Prostate gland (tissue), 2 donors: ENCODE results near the gene AKAP12. TPM values are rescaled to one million over a fixed set of nuclear protein-coding genes. Genes with fewer than 3 reads are reported as not detected.

Experiments used
- DNase-seq: peaks from one replicate; pipeline ENCODE4 v3.0.0-alpha.2; 2019; ENCODE audit warnings: low spot score
- H3K27ac ChIP-seq, 2 donors: fragments of 200-600 bp; sonication (generic); 2 replicates each; pipeline ENCODE4 v1.5.1; 2017 to 2019
- H3K27me3 ChIP-seq: fragments of 200-600 bp; sonication (generic); replicated peaks from 2 replicates; pipeline ENCODE4 v1.5.1; 2019; ENCODE audit not compliant: insufficient read depth
- H3K36me3 ChIP-seq, 2 donors: fragments of 200-600 bp; sonication (generic); 1 replicate in 1 of 2; 2 replicates in 1 of 2; pipeline versions ENCODE4 v1.5.1 to v1.8.1; 2017 to 2019
- H3K4me1 ChIP-seq: fragments of 200-600 bp; sonication (generic); replicated peaks from 2 replicates; pipeline ENCODE4 v1.5.1; 2019
- H3K4me3 ChIP-seq, 2 donors: fragments of 200-600 bp; sonication (generic); 2 replicates each; pipeline ENCODE4 v1.5.1; 2017 to 2019
- H3K9me3 ChIP-seq: fragments of 200-600 bp; sonication (generic); 2 replicates; pipeline ENCODE4 v1.5.1; 2017
- POLR2A ChIP-seq: fragments of 450-650 bp; IDR thresholded peaks from one replicate; pipeline ENCODE4 v1.6.1; 2016; ENCODE audit warnings: antibody characterized with exemption, mild to moderate bottlenecking
- POLR2AphosphoS5 ChIP-seq: sonication (generic); formaldehyde crosslinking; IDR thresholded peaks from one replicate; pipeline ENCODE4 v1.6.1; 2017; ENCODE audit warnings: antibody characterized with exemption
- WGBS: methylation state at CpG from one replicate; pipeline ENCODE4 v1.1.5; 2018; 5-methylcytosine and 5-hydroxymethylcytosine counted together
- intact Hi-C: fragments of 100-400 bp; cut with DNase I; formaldehyde crosslinking; loops from one replicate; pipeline ENCODE4 v1.14.2; 2022
- total RNA-seq, 2 donors: library from RNA; depleted of rRNA; stranded (reverse); fragments of >200 nt; gene quantifications; one replicate each; pipeline ENCODE4 v1.1.0, GENCODE V29; 2016
- TF ChIP-seq, protein P1 (sequence below), 4 experiments: fragments of 200-600 bp in 2 of 4; fragments of 450-650 bp in 2 of 4; sonication (generic) in 2 of 4; IDR thresholded peaks; 1 replicate in 3 of 4; 2 replicates in 1 of 4; pipeline ENCODE4 v1.5.1; 2016 to 2019; ENCODE audit warnings: antibody characterized with exemption in 4 of 4, mild to moderate bottlenecking in 2 of 4, moderate library complexity in 2 of 4

Gene AKAP12
- total RNA-seq, 2 donors from 2014 or later: 29.4 to 159 TPM

GRCh38 chr6:151275566-151275965 is 35.8 kb downstream of the AKAP12 start:
- Histone ChIP-seq H3K9me3 (no peaks in the 10 kb centered on the region), H3K36me3 (no peaks in the 10 kb centered on the region), H3K4me3 (no peak overlapping the region), H3K27me3 (no peaks in the 10 kb centered on the region), H3K27ac (no peak overlapping the region), H3K4me1 (no peaks in the 10 kb centered on the region)
- 80% methylated on average over 4 of the region's 4 CpGs for WGBS
- TF ChIP-seq, protein P1, sequence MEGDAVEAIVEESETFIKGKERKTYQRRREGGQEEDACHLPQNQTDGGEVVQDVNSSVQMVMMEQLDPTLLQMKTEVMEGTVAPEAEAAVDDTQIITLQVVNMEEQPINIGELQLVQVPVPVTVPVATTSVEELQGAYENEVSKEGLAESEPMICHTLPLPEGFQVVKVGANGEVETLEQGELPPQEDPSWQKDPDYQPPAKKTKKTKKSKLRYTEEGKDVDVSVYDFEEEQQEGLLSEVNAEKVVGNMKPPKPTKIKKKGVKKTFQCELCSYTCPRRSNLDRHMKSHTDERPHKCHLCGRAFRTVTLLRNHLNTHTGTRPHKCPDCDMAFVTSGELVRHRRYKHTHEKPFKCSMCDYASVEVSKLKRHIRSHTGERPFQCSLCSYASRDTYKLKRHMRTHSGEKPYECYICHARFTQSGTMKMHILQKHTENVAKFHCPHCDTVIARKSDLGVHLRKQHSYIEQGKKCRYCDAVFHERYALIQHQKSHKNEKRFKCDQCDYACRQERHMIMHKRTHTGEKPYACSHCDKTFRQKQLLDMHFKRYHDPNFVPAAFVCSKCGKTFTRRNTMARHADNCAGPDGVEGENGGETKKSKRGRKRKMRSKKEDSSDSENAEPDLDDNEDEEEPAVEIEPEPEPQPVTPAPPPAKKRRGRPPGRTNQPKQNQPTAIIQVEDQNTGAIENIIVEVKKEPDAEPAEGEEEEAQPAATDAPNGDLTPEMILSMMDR (IDR thresholded peaks at IDR 0.05): no peak
- no peak for TF ChIP-seq POLR2A
- TF ChIP-seq POLR2AphosphoS5: no peak
- intact Hi-C loops: no loop called here
- DNase-seq: no peak

- Histone ChIP-seq H3K27me3 (no peaks in the 10 kb centered on the region), H3K36me3 (no peaks in the 10 kb centered on the region), H3K27ac (no peak overlapping the region), H3K9me3 (no peaks in the 10 kb centered on the region), H3K4me3 (no peak overlapping the region), H3K4me1 (no peaks in the 10 kb centered on the region)
- no peak for DNase-seq
- intact Hi-C loops: no loop called here
- no peak for TF ChIP-seq POLR2A
- TF ChIP-seq POLR2AphosphoS5: no peak
- TF ChIP-seq, protein P1 (IDR thresholded peaks at IDR 0.05): no peak
- WGBS: 48% methylated on average over 4 of the region's 4 CpGs
Observed at GRCh38 chr6:151276112-151276740, 36.5 kb downstream of the AKAP12 start.

DNA sequence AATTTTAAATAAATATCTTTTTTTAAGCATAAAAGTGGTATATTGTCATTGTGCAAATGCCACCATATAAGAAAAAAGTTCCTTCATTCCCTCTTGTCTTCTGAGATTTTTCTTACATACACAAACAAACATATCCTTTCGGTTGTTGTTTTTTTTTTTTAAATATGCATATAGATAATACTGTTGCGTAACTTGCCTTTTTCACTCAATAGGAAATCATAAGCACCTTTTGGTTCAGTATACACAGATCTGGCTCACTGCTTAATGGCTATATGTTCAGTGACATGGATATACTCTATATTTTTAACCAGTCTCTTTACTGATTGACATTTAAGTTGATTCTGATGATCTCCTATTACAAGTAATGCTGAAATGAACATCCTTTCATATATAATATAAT is 40.1 kb downstream of the AKAP12 start:
- 96% methylated on average over 2 of the region's 2 CpGs for WGBS
- H3K27ac ChIP-seq: no peak overlapping the region
- H3K27me3 ChIP-seq: no peaks in the 10 kb centered on the region
- intact Hi-C loops: no loop called here
- no peak overlapping the region for H3K4me3 ChIP-seq
- no peak for DNase-seq
- no peaks in the 10 kb centered on the region for H3K9me3 ChIP-seq
- no peaks in the 10 kb centered on the region for H3K4me1 ChIP-seq
- H3K36me3 ChIP-seq: no peaks in the 10 kb centered on the region
- TF ChIP-seq, protein P1 (IDR thresholded peaks at IDR 0.05): no peak
- TF ChIP-seq POLR2AphosphoS5 (no peak), POLR2A (no peak)

- Histone ChIP-seq H3K36me3 (no peaks in the 10 kb centered on the region), H3K4me1 (no peaks in the 10 kb centered on the region), H3K9me3 (no peaks in the 10 kb centered on the region), H3K27me3 (no peaks in the 10 kb centered on the region), H3K4me3 (no peak overlapping the region), H3K27ac (no peak overlapping the region)
- no peak for DNase-seq
- TF ChIP-seq POLR2AphosphoS5 (no peak), POLR2A (no peak)
- TF ChIP-seq, protein P1 (IDR thresholded peaks at IDR 0.05): no peak
- WGBS: 87% methylated on average over 4 of the region's 4 CpGs
- intact Hi-C loops: no loop called here
Observed at GRCh38 chr6:151280859-151281258, 41.1 kb downstream of the AKAP12 start.

DNA sequence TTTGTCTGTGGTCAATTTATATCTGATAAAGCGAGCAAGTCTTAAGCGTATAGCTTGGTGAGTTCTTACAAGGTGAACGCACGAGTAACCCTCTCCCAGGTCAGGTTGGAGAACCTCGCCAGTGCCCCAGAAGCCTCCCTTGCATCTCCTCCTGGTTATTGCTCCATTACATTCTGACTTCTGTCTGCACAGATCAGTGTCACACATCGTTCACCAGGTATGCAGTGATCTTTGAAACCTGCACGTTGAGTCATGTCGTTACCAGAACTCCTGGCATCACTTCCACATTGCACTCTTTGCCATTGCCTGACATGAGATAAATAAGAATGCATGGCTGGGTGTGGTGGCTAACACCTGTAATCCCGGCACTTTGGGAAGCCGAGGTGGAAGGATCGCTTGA is 44.2 kb downstream of the AKAP12 start:
- H3K4me3 ChIP-seq: no peak overlapping the region
- TF ChIP-seq POLR2AphosphoS5 (no peak), POLR2A (no peak)
- TF ChIP-seq, protein P1 (IDR thresholded peaks at IDR 0.05): no peak
- DNase-seq: no peak
- intact Hi-C loops: no loop called here
- no peaks in the 10 kb centered on the region for H3K9me3 ChIP-seq
- H3K27me3 ChIP-seq: no peaks in the 10 kb centered on the region
- no peaks in the 10 kb centered on the region for H3K4me1 ChIP-seq
- no peaks in the 10 kb centered on the region for H3K36me3 ChIP-seq
- H3K27ac ChIP-seq: no peak overlapping the region
- 75% methylated on average over 11 of the region's 11 CpGs for WGBS
